A549 (cell line): ENCODE results near the gene FOSL1. TPM values are rescaled to one million over a fixed set of nuclear protein-coding genes. Genes with fewer than 3 reads are reported as not detected.

ENCODE experiments used
- ATAC-seq, 2 experiments: fragments of 200-7000 bp in 1 of 2; fragments of >200 bp in 1 of 2; cut with Nextera tagmentation in 1 of 2; cut with Tn5 transposase in 1 of 2; 3 replicates each; pipeline versions ENCODE4 v1.8.0 to v1.9.1; 2018 to 2020; ENCODE audit warnings: mild to moderate bottlenecking in 1 of 2, moderate library complexity in 1 of 2
- CTCF ChIA-PET: fragments of 300-600 bp; sonication (Branson Sonifier 250); formaldehyde crosslinking; extraction: SDS; loops from one replicate; lab custom pipeline; 2021; ENCODE audit warnings: antibody characterized with exemption, inconsistent platforms; lab: Yijun Ruan, JAX
- POLR2A ChIA-PET: fragments of 350-600 bp; formaldehyde crosslinking; extraction: SDS; loops from one replicate; lab custom pipeline; 2021; ENCODE audit warnings: antibody characterized with exemption, inconsistent platforms; lab: Yijun Ruan, JAX
- DNase-seq, 2 experiments: peaks; one replicate each; pipeline versions ENCODE4 v3.0.0 to v3.0.0-alpha.2; 2011 to 2016; ENCODE audit warnings: low read depth in 1 of 2, low spot score in 1 of 2
- FAIRE-seq: peaks from 2 replicates; lab custom pipeline; 2011; peaks lifted over from hg19 to GRCh38; lab: Jason Lieb, UNC
- H3K27ac ChIP-seq, 2 experiments: fragments of >200 bp; sonication (Bioruptor Twin); formaldehyde crosslinking; 3 replicates each; pipeline ENCODE4 v1.5.1; 2016 to 2017
- H3K4me1 ChIP-seq: fragments of >200 bp; sonication (Bioruptor Twin); formaldehyde crosslinking; 3 replicates; pipeline ENCODE4 v1.6.1; 2016
- H3K4me2 ChIP-seq: fragments of >200 bp; sonication (Bioruptor Twin); formaldehyde crosslinking; 3 replicates; pipeline ENCODE4 v1.6.1; 2016
- H3K4me3 ChIP-seq: fragments of >200 bp; sonication (Bioruptor Twin); formaldehyde crosslinking; 3 replicates; pipeline ENCODE4 v1.5.1; 2016
- H3K9me3 ChIP-seq: fragments of >200 bp; sonication (Bioruptor Twin); formaldehyde crosslinking; 3 replicates; pipeline ENCODE4 v1.6.1; 2016
- ATOH8 ChIP-seq: fragments of 250-450 bp; sonication (Bioruptor Pico); IDR thresholded peaks from 2 replicates; pipeline ENCODE4 v1.5.0; 2020; ENCODE audit warnings: low read depth, mild to moderate bottlenecking, moderate library complexity
- BCL3 ChIP-seq: fragments of >200 bp; sonication (Bioruptor Twin); formaldehyde crosslinking; IDR thresholded peaks from 3 replicates; pipeline ENCODE4 v1.6.1; 2016
- EHF ChIP-seq: fragments of 250-450 bp; sonication (Bioruptor Pico); IDR thresholded peaks from 2 replicates; pipeline ENCODE4 v1.5.0; 2020; ENCODE audit warnings: mild to moderate bottlenecking
- FOSB ChIP-seq: fragments of 250-450 bp; sonication (Bioruptor Pico); IDR thresholded peaks from 2 replicates; pipeline ENCODE4 v1.5.0; 2020; ENCODE audit warnings: mild to moderate bottlenecking, moderate library complexity
- FOSL2 ChIP-seq, 2 experiments: fragments of 450-650 bp in 1 of 2; fragments of >200 bp in 1 of 2; sonication (Bioruptor Twin) in 1 of 2; formaldehyde crosslinking; IDR thresholded peaks; 2 replicates each; pipeline versions ENCODE4 v1.5.0 to v1.6.1; 2016 to 2020; ENCODE audit warnings: mild to moderate bottlenecking in 1 of 2, moderate library complexity in 1 of 2
- FOXS1 ChIP-seq: fragments of 250-450 bp; sonication (Bioruptor Pico); IDR thresholded peaks from 2 replicates; pipeline ENCODE4 v1.5.0; 2020; ENCODE audit warnings: mild to moderate bottlenecking, moderate library complexity
- GATA3 ChIP-seq: IDR thresholded peaks from 2 replicates; pipeline ENCODE4 v1.6.1; 2012; ENCODE audit warnings: borderline replicate concordance
- HDAC2 ChIP-seq: fragments of 200-600 bp; sonication (generic); IDR thresholded peaks from 2 replicates; pipeline ENCODE4 v1.6.1; 2016
- HES2 ChIP-seq: fragments of >200 bp; sonication (Bioruptor Twin); formaldehyde crosslinking; IDR thresholded peaks from 2 replicates; pipeline ENCODE4 v1.6.1; 2016
- HMGXB4 ChIP-seq: fragments of 250-450 bp; sonication (Bioruptor Pico); IDR thresholded peaks from 2 replicates; pipeline ENCODE4 v1.5.0; 2021; ENCODE audit warnings: mild to moderate bottlenecking, moderate library complexity, borderline replicate concordance
- HOXB13 ChIP-seq: fragments of 250-450 bp; sonication (Bioruptor Pico); IDR thresholded peaks from 2 replicates; pipeline ENCODE4 v1.5.0; 2020; ENCODE audit warnings: low read depth, mild to moderate bottlenecking, moderate library complexity
- HOXB5 ChIP-seq: fragments of 250-450 bp; sonication (Bioruptor Pico); IDR thresholded peaks from 2 replicates; pipeline ENCODE4 v1.5.0; 2020; ENCODE audit warnings: mild to moderate bottlenecking, moderate library complexity
- JUNB ChIP-seq: fragments of >200 bp; sonication (Bioruptor Twin); formaldehyde crosslinking; IDR thresholded peaks from 2 replicates; pipeline ENCODE4 v1.6.1; 2016
- KDM1A ChIP-seq: fragments of 200-600 bp; sonication (generic); IDR thresholded peaks from 2 replicates; pipeline ENCODE4 v1.6.1; 2016; ENCODE audit warnings: low read depth, mild to moderate bottlenecking
- MAFK ChIP-seq: fragments of 450-650 bp; IDR thresholded peaks from 2 replicates; pipeline ENCODE4 v1.6.1; 2014; ENCODE audit not compliant: partially characterized antibody
- MAZ ChIP-seq: fragments of 150-350 bp; IDR thresholded peaks from 2 replicates; pipeline ENCODE4 v1.6.1; 2014; ENCODE audit warnings: antibody characterized with exemption, low read depth, low read length, borderline replicate concordance
- NFE2L2 ChIP-seq: fragments of 150-350 bp; conservative IDR thresholded peaks from 2 replicates; pipeline ENCODE4 v1.6.1; 2014; ENCODE audit warnings: low read length
- RAD21 ChIP-seq, 2 experiments: fragments of >200 bp in 1 of 2; sonication (Bioruptor Twin) in 1 of 2; formaldehyde crosslinking in 1 of 2; IDR thresholded peaks in 1 of 2; conservative IDR thresholded peaks in 1 of 2; 2 replicates in 1 of 2; 3 replicates in 1 of 2; pipeline ENCODE4 v1.6.1; 2012 to 2018; ENCODE audit warnings: inconsistent platforms in 1 of 2
- RNF2 ChIP-seq: fragments of 200-600 bp; sonication (generic); IDR thresholded peaks from 2 replicates; pipeline ENCODE4 v1.6.1; 2016; ENCODE audit warnings: low read depth, mild to moderate bottlenecking, antibody characterized with exemption, moderate library complexity, borderline replicate concordance
- USF2 ChIP-seq: fragments of 450-650 bp; IDR thresholded peaks from 2 replicates; pipeline ENCODE4 v1.6.1; 2014; ENCODE audit warnings: antibody characterized with exemption
- ZC3H11A ChIP-seq: fragments of 450-650 bp; IDR thresholded peaks from 2 replicates; pipeline ENCODE4 v1.6.1; 2014; ENCODE audit warnings: antibody characterized with exemption, mild to moderate bottlenecking
- ZNF302 ChIP-seq: fragments of 250-450 bp; sonication (Bioruptor Pico); IDR thresholded peaks from 2 replicates; pipeline ENCODE4 v1.9.0; 2021; ENCODE audit warnings: inconsistent platforms, mild to moderate bottlenecking, moderate library complexity
- ZSCAN20 ChIP-seq: fragments of 250-450 bp; sonication (Bioruptor Pico); IDR thresholded peaks from 2 replicates; pipeline ENCODE4 v1.8.0; 2022; ENCODE audit warnings: mild to moderate bottlenecking, moderate library complexity
- WGBS: methylation state at CpG from one replicate; pipeline ENCODE4 v1.1.6; 2017; ENCODE audit errors: missing lambda C conversion rate; 5-methylcytosine and 5-hydroxymethylcytosine counted together
- polyA plus RNA-seq, 4 experiments: library from polyadenylated mRNA; depleted of rRNA in 3 of 4; stranded (reverse); fragments of >200 nt; fragmentation: RNase III in 1 of 4; extraction: RNeasy Plus Mini Kit Qiagen cat#74134 plus additional on column Dnase treatment in 1 of 4; gene quantifications; 2 replicates in 3 of 4; 3 replicates in 1 of 4; pipeline ENCODE4 v1.2.3, GENCODE V29; 2011 to 2017

FOSL1 gene
- polyA plus RNA-seq, 2 of the 4 experiments (the other 2 are of a cell fraction), result 6.7 to 24.1 TPM

GRCh38 chr11:65915101-65915820 lies 15.1 kb upstream of the FOSL1 start:
- H3K27ac ChIP-seq, result peak overlapping the region; percentile 93 to 100
- peak; percentile 74; the same call in 1 of the 2 replicates for TF ChIP-seq HOXB13 (CRISPR knock-in tag)
- 0 out of 2 replicates have a peak, but pooled peaks have one; percentile 14 for TF ChIP-seq HOXB5 (CRISPR knock-in tag)
- no peak for TF ChIP-seq HES2
- TF ChIP-seq JUNB, result no peak
- 0 out of 2 replicates have a peak, but pooled peaks have one; percentile 15 for TF ChIP-seq ATOH8 (CRISPR knock-in tag)
- 0 out of 2 replicates have a peak, but pooled peaks have one; percentile 65 for TF ChIP-seq ZNF302
- TF ChIP-seq FOXS1 (CRISPR knock-in tag), result 0 out of 2 replicates have a peak, but pooled peaks have one; percentile 16
- 0 out of 2 replicates have a peak, but pooled peaks have one; percentile 11 for TF ChIP-seq MAZ
- 0 out of 2 replicates have a peak, but pooled peaks have one; percentile 15 for TF ChIP-seq FOSB (CRISPR knock-in tag)
- no peaks in the 10 kb centered on the region for H3K9me3 ChIP-seq
- no peak overlapping the region for H3K4me3 ChIP-seq
- POLR2A ChIA-PET, result interaction anchor here (0.9 to 1.9 kb wide), 6 partner anchors 14 to 57 kb away, joined by 3 to 43 read pairs (median 8); partner anchors contain the start of genes CCDC85B, FIBP, FOSL1 and MUS81
- DNase-seq (no peak), ATAC-seq (peak; percentile 6; a peak in 5 of 6 replicates), FAIRE-seq (no peak)
- 30% methylated on average over 9 of the region's 10 CpGs for WGBS
- peaks cover 70% of the 10 kb centered on the region for H3K4me1 ChIP-seq
- H3K4me2 ChIP-seq, result peak overlapping the region; percentile 98
- CTCF ChIA-PET, result interaction anchor here (1.0 to 31.6 kb wide), 4 partner anchors 9 to 74 kb away, joined by 4 to 618 read pairs (median 7); partner anchors contain the start of genes CCDC85B, FIBP and FOSL1

GRCh38 chr11:65912845-65913244 lies 12.7 kb upstream of the FOSL1 start:
- 17% methylated on average over 4 of the region's 4 CpGs for WGBS
- ChIA-PET CTCF (interaction anchor here (0.6 to 31.6 kb wide), 6 partner anchors 9 to 110 kb away, joined by 3 to 618 read pairs (median 5); partner anchors contain the start of genes CCDC85B, FIBP and FOSL1), POLR2A (interaction anchor here (2.0 kb wide), 2 partner anchors 13 to 23 kb away, joined by 12 to 13 read pairs; partner anchors contain the start of genes CCDC85B, FIBP and FOSL1)
- no peak for ATAC-seq
- H3K9me3 ChIP-seq, result no peaks in the 10 kb centered on the region
- peak; percentile 55 to 62 for DNase-seq
- no peak for TF ChIP-seq KDM1A
- TF ChIP-seq FOSL2 (IDR thresholded peaks at IDR 0.05), result no peak
- TF ChIP-seq FOSL2 (CRISPR knock-in tag; IDR thresholded peaks at IDR 0.05), result peak; percentile 48
- no peak for TF ChIP-seq NFE2L2
- TF ChIP-seq MAZ, result no peak
- TF ChIP-seq GATA3, result peak; percentile 42; the same call in 1 of the 2 replicates
- TF ChIP-seq HOXB13 (CRISPR knock-in tag), result no peak
- TF ChIP-seq BCL3, result no peak
- TF ChIP-seq JUNB, result no peak
- peak; percentile 91 for TF ChIP-seq MAFK
- TF ChIP-seq ZC3H11A, result no peak
- TF ChIP-seq HDAC2, result no peak
- TF ChIP-seq USF2, result no peak
- TF ChIP-seq ATOH8 (CRISPR knock-in tag), result peak; percentile 1; the same call in 1 of the 2 replicates
- TF ChIP-seq ZSCAN20, result no peak
- TF ChIP-seq RAD21 (conservative IDR thresholded peaks at IDR 0.05 in 1 of 2, IDR thresholded peaks at IDR 0.05 in 1 of 2), result no peak
- TF ChIP-seq RNF2, result no peak
- no peak for TF ChIP-seq EHF (CRISPR knock-in tag)
- TF ChIP-seq HMGXB4 (CRISPR knock-in tag), result no peak
- TF ChIP-seq, all 56 proteins: peak for 4
- Histone ChIP-seq H3K4me2 (peak overlapping the region; percentile 65), H3K4me1 (peaks cover 70% of the 10 kb centered on the region), H3K27ac (peak overlapping the region; percentile 51 to 100), H3K4me3 (no peak overlapping the region)
- FAIRE-seq, result no peak
